SH-SY5Y (cell line): Measurements from ENCODE around the gene NHS.

Experiments used
- GATA2 ChIP-seq: IDR thresholded peaks from 2 replicates; pipeline ENCODE4 v1.6.1; 2011; ENCODE audit warnings: mild to moderate bottlenecking, low read depth, low read length
- GATA3 ChIP-seq: IDR thresholded peaks from 2 replicates; pipeline ENCODE4 v1.6.1; 2011; ENCODE audit warnings: low read depth, mild to moderate bottlenecking, low read length, moderate library complexity

DNA sequence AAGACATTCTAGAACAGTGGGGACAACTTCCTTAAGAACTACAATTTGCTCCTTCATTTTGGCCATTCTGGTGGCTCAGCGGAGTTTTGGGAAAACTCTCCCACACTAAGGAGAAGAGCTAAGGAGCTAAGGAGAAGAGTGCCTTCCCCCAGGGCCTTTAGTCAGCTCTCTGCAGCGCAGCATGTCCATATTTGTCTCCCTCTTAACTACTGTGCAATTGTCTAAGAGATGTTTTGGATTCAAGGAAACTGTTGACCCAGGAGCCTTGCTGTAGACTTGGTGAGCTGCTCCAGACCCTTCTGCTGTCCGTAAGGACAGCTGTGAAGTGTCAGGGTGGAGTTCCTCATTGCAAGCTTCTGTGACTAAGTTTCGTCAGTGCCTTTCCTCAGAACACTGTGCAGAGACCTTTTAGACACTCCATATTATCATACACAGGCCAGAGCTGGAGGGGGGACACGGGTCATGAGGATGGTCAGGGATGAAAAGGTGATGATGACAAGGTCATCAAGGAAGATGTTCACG lies 179.0 kb downstream of the NHS start:
- no peak for TF ChIP-seq GATA3
- no peak for TF ChIP-seq GATA2
